PC-3 (cell line): ENCODE results near the gene RIN2. TPM values are rescaled to one million over a fixed set of nuclear protein-coding genes. Genes with fewer than 3 reads are reported as not detected.
A peak's percentile ranks its signal among the peaks of the same experiment; 100 is the strongest.

Source experiments
- ATAC-seq: fragments of 200-7000 bp; cut with Tn5 transposase; 2 replicates; pipeline ENCODE4 v1.9.1; 2020; ENCODE audit warnings: mild to moderate bottlenecking, moderate library complexity
- BruUV-seq: library from RNA; stranded (reverse); fragments of 400-500 nt; replicated peaks from 2 replicates; lab custom pipeline; 2021; lab: Mats Ljungman, UMichigan
- CTCF ChIA-PET: fragments of 300-600 bp; sonication (Branson Sonifier 250); formaldehyde crosslinking; loops from one replicate; lab custom pipeline; 2022; ENCODE audit warnings: antibody characterized with exemption; lab: Charles Lee
- POLR2A ChIA-PET: fragments of 300-600 bp; sonication (Branson Sonifier 250); formaldehyde crosslinking; loops from one replicate; lab custom pipeline; 2022; ENCODE audit warnings: antibody characterized with exemption; ENCODE audit not compliant: unreplicated experiment; lab: Charles Lee
- DNase-seq: peaks from one replicate; pipeline ENCODE4 v3.0.0-alpha.2; 2015
- H2AFZ ChIP-seq: fragments of 300-600 bp; sonication (generic); 2 replicates; pipeline ENCODE4 v1.6.0; 2016; ENCODE audit warnings: antibody characterized with exemption, low read length
- H3F3A ChIP-seq: fragments of 300-600 bp; sonication (generic); one replicate; pipeline ENCODE4 v1.6.0; 2017; ENCODE audit warnings: antibody characterized with exemption, low read length, control low read depth, mild to moderate bottlenecking; ENCODE audit not compliant: unreplicated experiment
- H3K27ac ChIP-seq: fragments of 300-600 bp; sonication (generic); 2 replicates; pipeline ENCODE4 v1.5.1; 2016; ENCODE audit warnings: mild to moderate bottlenecking, low read length
- H3K27me3 ChIP-seq: fragments of 300-600 bp; sonication (generic); 2 replicates; pipeline ENCODE4 v1.6.1; 2016; ENCODE audit warnings: low read length, mixed read lengths
- H3K36me3 ChIP-seq: fragments of 300-600 bp; sonication (generic); 2 replicates; pipeline ENCODE4 v1.6.1; 2016; ENCODE audit warnings: low read depth, mixed run types, low read length, mixed read lengths
- H3K4me1 ChIP-seq: fragments of 300-600 bp; sonication (generic); 2 replicates; pipeline ENCODE4 v1.5.1; 2016; ENCODE audit warnings: low read length; ENCODE audit not compliant: insufficient read depth
- H3K4me2 ChIP-seq: fragments of 300-600 bp; sonication (generic); 2 replicates; pipeline ENCODE4 v1.6.0; 2016; ENCODE audit warnings: low read length
- H3K4me3 ChIP-seq: fragments of 300-600 bp; sonication (generic); 2 replicates; pipeline ENCODE4 v1.5.1; 2016; ENCODE audit warnings: mild to moderate bottlenecking, low read length, mixed read lengths
- H3K79me2 ChIP-seq: fragments of 300-600 bp; sonication (generic); 2 replicates; pipeline ENCODE4 v1.6.1; 2017; ENCODE audit warnings: low read length, mixed read lengths
- H3K9ac ChIP-seq: fragments of 300-600 bp; sonication (generic); 2 replicates; pipeline ENCODE4 v1.6.0; 2016; ENCODE audit warnings: mild to moderate bottlenecking, low read length
- H3K9me2 ChIP-seq: fragments of 300-600 bp; sonication (generic); replicated peaks from 2 replicates; pipeline ENCODE4 v1.6.1; 2016; ENCODE audit warnings: mixed run types, low read length, mixed read lengths
- H3K9me3 ChIP-seq: fragments of 300-600 bp; sonication (generic); 2 replicates; pipeline ENCODE4 v1.6.1; 2016; ENCODE audit warnings: low read length, mixed read lengths
- H4K20me1 ChIP-seq: fragments of 300-600 bp; sonication (generic); 2 replicates; pipeline ENCODE4 v1.6.1; 2016; ENCODE audit warnings: low read length, mixed read lengths
- EZH2 ChIP-seq: fragments of 300-600 bp; sonication (generic); IDR thresholded peaks from one replicate; pipeline ENCODE4 v1.6.1; 2017; ENCODE audit warnings: antibody characterized with exemption, mild to moderate bottlenecking, low read length; ENCODE audit not compliant: unreplicated experiment
- EZH2phosphoT487 ChIP-seq: fragments of 300-600 bp; sonication (generic); IDR thresholded peaks from 2 replicates; pipeline ENCODE4 v1.6.1; 2018; ENCODE audit warnings: mild to moderate bottlenecking, antibody characterized with exemption, low read length, borderline replicate concordance
- intact Hi-C: fragments of 100-400 bp; cut with micrococcal nuclease; formaldehyde crosslinking; loops from 2 replicates; pipeline ENCODE4 v1.9.0; 2023
- total RNA-seq: library from RNA; depleted of rRNA; stranded (reverse); fragments of >200 nt; gene quantifications from 2 replicates; pipeline ENCODE4 v1.2.3, GENCODE V29; 2014
- TF ChIP-seq, protein P1 (sequence below): fragments of 300-600 bp; sonication (generic); conservative IDR thresholded peaks from 2 replicates; pipeline ENCODE4 v1.5.1; 2017; ENCODE audit warnings: antibody characterized with exemption, low read depth, mild to moderate bottlenecking, low read length

RIN2 gene
- total RNA-seq, 1 experiment from 2014 or later = 69.8 TPM

DNA sequence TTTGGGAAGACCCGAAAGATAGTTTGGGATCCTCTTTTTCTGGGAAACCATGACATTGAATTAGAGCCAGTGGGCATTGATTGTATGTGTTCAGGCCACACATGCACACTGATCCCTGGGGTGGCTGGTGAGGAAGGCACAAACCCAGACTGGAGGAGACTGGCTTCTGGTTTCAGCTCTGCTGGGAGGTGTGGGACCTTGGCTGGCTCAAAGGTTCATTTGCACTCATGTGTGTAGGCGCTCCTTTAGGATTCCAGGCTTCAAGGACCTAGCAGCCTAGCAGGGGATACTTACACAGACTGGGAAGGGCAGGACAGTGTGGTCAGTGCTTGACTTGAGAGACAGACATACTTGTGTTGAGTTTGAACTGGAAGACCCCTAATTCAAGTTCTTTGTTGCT lies 7.2 kb downstream of the RIN2 start:
- H3K36me3 ChIP-seq = no peaks in the 10 kb centered on the region
- no peaks in the 10 kb centered on the region for H3F3A ChIP-seq
- no peak for DNase-seq
- H3K4me2 ChIP-seq = no peak overlapping the region
- H3K79me2 ChIP-seq = peaks cover 9% of the 10 kb centered on the region; the same call in 1 of the 2 replicates
- no peak overlapping the region for H2AFZ ChIP-seq
- intact Hi-C loops = no loop called here
- no peaks in the 10 kb centered on the region for H3K9me3 ChIP-seq
- no peaks in the 10 kb centered on the region for H4K20me1 ChIP-seq
- ChIA-PET CTCF (no interaction called here), POLR2A (no interaction called here)
- H3K9ac ChIP-seq = no peak overlapping the region
- BruUV-seq = no TSS peak
- no peak for ATAC-seq
- TF ChIP-seq EZH2 (no peak), EZH2phosphoT487 (no peak)
- TF ChIP-seq, protein P1, sequence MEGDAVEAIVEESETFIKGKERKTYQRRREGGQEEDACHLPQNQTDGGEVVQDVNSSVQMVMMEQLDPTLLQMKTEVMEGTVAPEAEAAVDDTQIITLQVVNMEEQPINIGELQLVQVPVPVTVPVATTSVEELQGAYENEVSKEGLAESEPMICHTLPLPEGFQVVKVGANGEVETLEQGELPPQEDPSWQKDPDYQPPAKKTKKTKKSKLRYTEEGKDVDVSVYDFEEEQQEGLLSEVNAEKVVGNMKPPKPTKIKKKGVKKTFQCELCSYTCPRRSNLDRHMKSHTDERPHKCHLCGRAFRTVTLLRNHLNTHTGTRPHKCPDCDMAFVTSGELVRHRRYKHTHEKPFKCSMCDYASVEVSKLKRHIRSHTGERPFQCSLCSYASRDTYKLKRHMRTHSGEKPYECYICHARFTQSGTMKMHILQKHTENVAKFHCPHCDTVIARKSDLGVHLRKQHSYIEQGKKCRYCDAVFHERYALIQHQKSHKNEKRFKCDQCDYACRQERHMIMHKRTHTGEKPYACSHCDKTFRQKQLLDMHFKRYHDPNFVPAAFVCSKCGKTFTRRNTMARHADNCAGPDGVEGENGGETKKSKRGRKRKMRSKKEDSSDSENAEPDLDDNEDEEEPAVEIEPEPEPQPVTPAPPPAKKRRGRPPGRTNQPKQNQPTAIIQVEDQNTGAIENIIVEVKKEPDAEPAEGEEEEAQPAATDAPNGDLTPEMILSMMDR = no peak
- H3K9me2 ChIP-seq = no peaks in the 10 kb centered on the region
- no peak overlapping the region for H3K27ac ChIP-seq
- no peak overlapping the region for H3K4me3 ChIP-seq
- peaks cover 33% of the 10 kb centered on the region for H3K4me1 ChIP-seq
- H3K27me3 ChIP-seq = no peaks in the 10 kb centered on the region

DNA sequence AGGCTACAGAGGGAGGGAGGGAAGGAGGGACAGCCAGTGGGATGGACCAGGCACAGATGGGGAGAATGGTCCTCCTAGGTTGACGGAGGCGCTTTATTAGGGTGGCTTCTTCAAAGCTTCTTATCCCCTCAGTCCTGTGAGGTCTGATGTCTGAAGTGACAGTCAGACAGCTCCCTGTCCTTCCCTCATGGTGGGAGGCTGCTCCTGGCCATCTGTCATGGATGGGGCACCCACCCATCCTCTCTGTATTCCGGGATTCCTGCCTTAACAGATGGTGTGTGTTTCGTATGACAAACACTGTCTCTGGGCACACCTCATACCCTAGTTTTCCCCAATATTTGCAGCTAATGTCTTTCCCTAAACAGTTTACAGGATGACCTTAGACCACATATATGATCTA lies 7.9 kb downstream of the RIN2 start:
- Histone ChIP-seq H3K27me3 (no peaks in the 10 kb centered on the region), H4K20me1 (no peaks in the 10 kb centered on the region), H3K9me2 (no peaks in the 10 kb centered on the region), H3K9ac (no peak overlapping the region), H3K36me3 (no peaks in the 10 kb centered on the region), H2AFZ (no peak overlapping the region), H3K79me2 (0 out of 2 replicates have a peak, but pooled peaks cover 5% of the 10 kb centered on the region), H3K4me3 (no peak overlapping the region), H3K9me3 (no peaks in the 10 kb centered on the region), H3K27ac (no peak overlapping the region), H3K4me2 (no peak overlapping the region), H3F3A (no peaks in the 10 kb centered on the region), H3K4me1 (peaks cover 26% of the 10 kb centered on the region)
- DNase-seq (no peak), ATAC-seq (no peak)
- no TSS peak for BruUV-seq
- CTCF ChIA-PET = no interaction called here
- TF ChIP-seq EZH2phosphoT487 = no peak
- POLR2A ChIA-PET = no interaction called here
- intact Hi-C loops = no loop called here

DNA sequence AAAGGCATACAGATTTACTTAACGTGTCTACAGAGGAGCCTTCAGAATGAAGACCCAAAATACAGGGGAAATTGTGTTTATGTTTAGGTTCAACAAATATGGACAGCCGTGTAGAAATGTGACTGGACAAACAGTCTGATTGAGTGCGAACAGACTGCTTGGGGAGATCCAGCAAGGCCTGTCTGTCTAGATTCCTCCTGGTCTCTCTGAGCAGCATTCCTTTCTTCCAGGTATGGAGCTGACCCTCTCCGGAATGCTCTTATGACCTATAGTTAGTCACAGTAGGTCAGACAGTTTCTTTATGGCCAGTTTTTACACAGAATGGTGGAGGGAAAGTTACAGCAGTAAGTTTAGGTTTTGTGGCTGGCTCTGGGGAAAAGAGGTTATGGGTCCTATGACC lies 9.0 kb downstream of the RIN2 start:
- no peak overlapping the region for H3K9ac ChIP-seq
- H3K36me3 ChIP-seq = no peaks in the 10 kb centered on the region
- TF ChIP-seq EZH2phosphoT487 (no peak), EZH2 (no peak)
- TF ChIP-seq, protein P1 = no peak
- peak; percentile 91 for DNase-seq
- H2AFZ ChIP-seq = 0 out of 2 replicates have a peak overlapping the region, but pooled peaks have one; percentile 29
- H3F3A ChIP-seq = no peaks in the 10 kb centered on the region
- intact Hi-C loops = no loop called here
- peak; percentile 93 for ATAC-seq
- ChIA-PET POLR2A (no interaction called here), CTCF (no interaction called here)
- no TSS peak for BruUV-seq
- peak overlapping the region; percentile 16; the same call in 1 of the 2 replicates for H3K27ac ChIP-seq
- H3K9me3 ChIP-seq = no peaks in the 10 kb centered on the region
- peak overlapping the region; percentile 8; the same call in 1 of the 2 replicates for H3K4me3 ChIP-seq
- H3K4me1 ChIP-seq = peaks cover 24% of the 10 kb centered on the region
- H3K9me2 ChIP-seq = no peaks in the 10 kb centered on the region
- peak overlapping the region; percentile 51 for H3K4me2 ChIP-seq
- 0 out of 2 replicates have a peak, but pooled peaks cover 5% of the 10 kb centered on the region for H3K79me2 ChIP-seq
- no peaks in the 10 kb centered on the region for H4K20me1 ChIP-seq
- H3K27me3 ChIP-seq = no peaks in the 10 kb centered on the region
